CD4-positive, CD25-positive, alpha-beta regulatory T cell (primary cell): ENCODE measurements around the gene FCER1G. TPM values are rescaled to one million over a fixed set of nuclear protein-coding genes. Genes with fewer than 3 reads are reported as not detected.
A peak's percentile ranks its signal among the peaks of the same experiment; 100 is the strongest.
"Not testable (repeated sequence)": the region's sequence is repeated elsewhere in the genome, so short reads cannot be mapped to it uniquely, and the experiment has no call there.

Experiments used
- ATAC-seq, 2 donors: fragments of 150-1000 bp; cut with Tn5 transposase; one replicate each; pipeline ENCODE4 v1.10.0; 2021; ENCODE audit warnings: low read depth in 2 of 2, moderate number of reproducible peaks in 2 of 2, moderate library complexity in 1 of 2
- DNase-seq, 3 donors: peaks; one replicate each; pipeline versions ENCODE4 v3.0.0 to v3.0.0-alpha.2; 2012 to 2022; ENCODE audit warnings: mixed read lengths in 1 of 3
- H3K27ac ChIP-seq: one replicate; pipeline ENCODE4 v1.7.0; 2013; ENCODE audit warnings: mild to moderate bottlenecking, low read length; ENCODE audit not compliant: insufficient read depth, poor library complexity, severe bottlenecking
- H3K27me3 ChIP-seq: one replicate; pipeline ENCODE4 v1.7.0; 2013; ENCODE audit warnings: low read length; ENCODE audit not compliant: control insufficient read depth, insufficient read depth
- H3K36me3 ChIP-seq: one replicate; pipeline ENCODE4 v1.7.0; 2013; ENCODE audit warnings: mild to moderate bottlenecking, low read length, moderate library complexity; ENCODE audit not compliant: control insufficient read depth, insufficient read depth
- H3K4me1 ChIP-seq: 2 replicates; pipeline ENCODE4 v1.7.0; 2013; ENCODE audit warnings: mild to moderate bottlenecking, low read length; ENCODE audit not compliant: insufficient read depth, control insufficient read depth, poor library complexity, severe bottlenecking
- H3K4me3 ChIP-seq: one replicate; pipeline ENCODE4 v1.7.0; 2013; ENCODE audit warnings: low read depth, mild to moderate bottlenecking, low read length, moderate library complexity
- H3K9me3 ChIP-seq, 2 experiments: 1 replicate in 1 of 2; 2 replicates in 1 of 2; pipeline ENCODE4 v1.7.0; 2013; ENCODE audit warnings: low read length in 2 of 2, mild to moderate bottlenecking in 1 of 2, moderate library complexity in 1 of 2; ENCODE audit not compliant: control insufficient read depth in 2 of 2
- H3K27ac Mint-ChIP-seq, 3 donors: one replicate each; pipeline ENCODE4 v1.8.0; 2020 to 2022; ENCODE audit warnings: mild to moderate bottlenecking in 3 of 3, mixed read lengths in 3 of 3, moderate library complexity in 2 of 3
- H3K27me3 Mint-ChIP-seq: one replicate; pipeline ENCODE4 v1.8.0; 2022; ENCODE audit warnings: mild to moderate bottlenecking, mixed read lengths
- H3K36me3 Mint-ChIP-seq: one replicate; pipeline ENCODE4 v1.8.0; 2020; ENCODE audit warnings: mixed read lengths
- H3K4me1 Mint-ChIP-seq, 4 donors: one replicate each; pipeline ENCODE4 v1.8.0; 2020 to 2022; ENCODE audit warnings: mixed read lengths in 4 of 4, mild to moderate bottlenecking in 1 of 4
- H3K4me3 Mint-ChIP-seq, 4 donors: one replicate each; pipeline ENCODE4 v1.8.0; 2020 to 2022; ENCODE audit warnings: mild to moderate bottlenecking in 4 of 4, mixed read lengths in 4 of 4, moderate library complexity in 3 of 4
- H3K9me3 Mint-ChIP-seq, 7 donors: one replicate each; pipeline ENCODE4 v1.8.0; 2020 to 2022; ENCODE audit warnings: mixed read lengths in 7 of 7, mild to moderate bottlenecking in 3 of 7, moderate library complexity in 2 of 7
- polyA plus RNA-seq, 4 donors: library from polyadenylated mRNA; unstranded; fragments of 300-500 nt; fragmentation: Illumina TruSeq; gene quantifications; one replicate each; pipeline ENCODE4 v1.2.3, GENCODE V29; 2021
- total RNA-seq: library from RNA; stranded (reverse); gene quantifications from one replicate; pipeline ENCODE4 v1.2.3, GENCODE V29; 2022

Gene FCER1G
- total and polyA plus RNA-seq, 5 donors from 2014 or later, result 2.9 to 121 (median 96.3) TPM

GRCh38 chr1:161223805-161224694 lies 9.0 kb downstream of the FCER1G start:
- Histone ChIP-seq H3K9me3 (no peaks in the 10 kb centered on the region), H3K27me3 (no peaks in the 10 kb centered on the region), H3K27ac (peak overlapping the region; percentile 10), H3K4me1 (peaks cover 40% of the 10 kb centered on the region), H3K36me3 (peaks cover 6% of the 10 kb centered on the region), H3K4me3 (no peak overlapping the region)
- Mint-ChIP-seq H3K4me1 (peaks cover 12 to 83% (median 34%) of the 10 kb centered on the region in 4 donors), H3K27me3 (no peaks in the 10 kb centered on the region), H3K27ac (peak overlapping the region in 1 of 3 donors; percentile 25), H3K36me3 (peaks cover 12% of the 10 kb centered on the region), H3K9me3 (peaks cover 0 to 1% (median 0%) of the 10 kb centered on the region in 7 donors), H3K4me3 (no peak overlapping the region)
- ATAC-seq (no peak), DNase-seq (no peak)

GRCh38 chr1:161224695-161225087 lies 9.6 kb downstream of the FCER1G start:
- not testable (repeated sequence) for H3K4me3 ChIP-seq, H3K27me3 Mint-ChIP-seq, DNase-seq, H3K9me3 ChIP-seq, H3K27ac Mint-ChIP-seq, H3K27me3 ChIP-seq, ATAC-seq, H3K4me3 Mint-ChIP-seq, H3K9me3 Mint-ChIP-seq
- H3K4me1 ChIP-seq, result peaks cover 34% of the 10 kb centered on the region
- H3K27ac ChIP-seq, result peak overlapping the region; percentile 77
- H3K36me3 ChIP-seq, result peaks cover 12% of the 10 kb centered on the region
- Mint-ChIP-seq H3K36me3 (peaks cover 15% of the 10 kb centered on the region), H3K4me1 (peaks cover 12 to 76% (median 31%) of the 10 kb centered on the region in 4 donors)

GRCh38 chr1:161225178-161225533 lies 10.1 kb downstream of the FCER1G start:
- peaks cover 12 to 72% (median 29%) of the 10 kb centered on the region in 4 donors for H3K4me1 Mint-ChIP-seq
- H3K27me3 Mint-ChIP-seq, result no peaks in the 10 kb centered on the region
- H3K36me3 Mint-ChIP-seq, result peaks cover 13% of the 10 kb centered on the region
- H3K27ac Mint-ChIP-seq, result peak overlapping the region; percentile 93 to 100 (median 96)
- H3K36me3 ChIP-seq, result peaks cover 16% of the 10 kb centered on the region
- H3K27ac ChIP-seq, result peak overlapping the region; percentile 77
- H3K27me3 ChIP-seq, result no peaks in the 10 kb centered on the region
- H3K9me3 Mint-ChIP-seq, result peaks cover 0 to 1% (median 0%) of the 10 kb centered on the region in 7 donors
- H3K4me1 ChIP-seq, result peaks cover 31% of the 10 kb centered on the region
- no peaks in the 10 kb centered on the region for H3K9me3 ChIP-seq
- DNase-seq (no peak), ATAC-seq (no peak)
- H3K4me3 ChIP-seq, result peak overlapping the region; percentile 43
- peak overlapping the region in 3 of 4 donors; percentile 82 to 100 (median 100) for H3K4me3 Mint-ChIP-seq

GRCh38 chr1:161225534-161226319 lies 10.6 kb downstream of the FCER1G start, which contains the start of gene TOMM40L:
TOMM40L (plus strand) TSS chr1:161226060; CDS start chr1:161226490, 430 bp downstream.
- Histone ChIP-seq H3K9me3 (no peaks in the 10 kb centered on the region), H3K36me3 (peaks cover 19% of the 10 kb centered on the region), H3K27me3 (no peaks in the 10 kb centered on the region), H3K27ac (peak within 1 kb of the TSS; percentile 77), H3K4me3 (peak within 1 kb of the TSS; percentile 80), H3K4me1 (peaks cover 29% of the 10 kb centered on the region)
- ATAC-seq, result peak; percentile 97
- Mint-ChIP-seq H3K36me3 (peaks cover 16% of the 10 kb centered on the region), H3K4me1 (peaks cover 12 to 67% (median 28%) of the 10 kb centered on the region in 4 donors), H3K9me3 (peaks cover 0 to 1% (median 0%) of the 10 kb centered on the region in 7 donors), H3K4me3 (peak within 1 kb of the TSS; percentile 82 to 100 (median 100)), H3K27me3 (no peaks in the 10 kb centered on the region), H3K27ac (peak within 1 kb of the TSS; percentile 93 to 100 (median 96))
- DNase-seq, result peak; percentile 81 to 99 (median 93)

- no peaks in the 10 kb centered on the region for H3K9me3 ChIP-seq
- peaks cover 19% of the 10 kb centered on the region for H3K36me3 ChIP-seq
- no peak for ATAC-seq
- peaks cover 28% of the 10 kb centered on the region for H3K4me1 ChIP-seq
- no peaks in the 10 kb centered on the region for H3K27me3 ChIP-seq
- H3K4me3 Mint-ChIP-seq, result peak overlapping the region; percentile 82 to 100 (median 100)
- H3K27ac ChIP-seq, result peak overlapping the region; percentile 58
- DNase-seq, result no peak
- peaks cover 16% of the 10 kb centered on the region for H3K36me3 Mint-ChIP-seq
- H3K4me3 ChIP-seq, result peak overlapping the region; percentile 80
- H3K4me1 Mint-ChIP-seq, result peaks cover 12 to 64% (median 28%) of the 10 kb centered on the region in 4 donors
- H3K9me3 Mint-ChIP-seq, result peaks cover 0 to 1% (median 0%) of the 10 kb centered on the region in 7 donors
- no peaks in the 10 kb centered on the region for H3K27me3 Mint-ChIP-seq
- peak overlapping the region; percentile 93 to 100 (median 96) for H3K27ac Mint-ChIP-seq
Measured at GRCh38 chr1:161226320-161226711, 11.2 kb downstream of the FCER1G start.

GRCh38 chr1:161226759-161227158 lies 11.7 kb downstream of the FCER1G start:
- H3K4me3 ChIP-seq, result peak overlapping the region; percentile 80
- no peaks in the 10 kb centered on the region for H3K9me3 ChIP-seq
- H3K9me3 Mint-ChIP-seq, result peaks cover 0 to 1% (median 0%) of the 10 kb centered on the region in 7 donors
- H3K27me3 ChIP-seq, result no peaks in the 10 kb centered on the region
- peak overlapping the region in 2 of 3 donors; percentile 93 to 100 for H3K27ac Mint-ChIP-seq
- H3K4me3 Mint-ChIP-seq, result peak overlapping the region; percentile 68 to 100 (median 80)
- H3K36me3 ChIP-seq, result peaks cover 19% of the 10 kb centered on the region
- ATAC-seq (no peak), DNase-seq (no peak)
- no peak overlapping the region for H3K27ac ChIP-seq
- H3K4me1 ChIP-seq, result peaks cover 28% of the 10 kb centered on the region
- no peaks in the 10 kb centered on the region for H3K27me3 Mint-ChIP-seq
- peaks cover 12 to 62% (median 28%) of the 10 kb centered on the region in 4 donors for H3K4me1 Mint-ChIP-seq
- peaks cover 16% of the 10 kb centered on the region for H3K36me3 Mint-ChIP-seq

GRCh38 chr1:161227196-161227871 lies 12.2 kb downstream of the FCER1G start:
- peak overlapping the region; percentile 68 to 84 (median 80) for H3K4me3 Mint-ChIP-seq
- peaks cover 28% of the 10 kb centered on the region for H3K4me1 ChIP-seq
- DNase-seq, result peak; percentile 74 to 90 (median 85)
- peaks cover 12 to 57% (median 24%) of the 10 kb centered on the region in 4 donors for H3K4me1 Mint-ChIP-seq
- H3K27me3 ChIP-seq, result no peaks in the 10 kb centered on the region
- no peaks in the 10 kb centered on the region for H3K9me3 ChIP-seq
- peaks cover 19% of the 10 kb centered on the region for H3K36me3 ChIP-seq
- H3K4me3 ChIP-seq, result peak overlapping the region; percentile 80
- no peaks in the 10 kb centered on the region for H3K27me3 Mint-ChIP-seq
- H3K36me3 Mint-ChIP-seq, result peaks cover 16% of the 10 kb centered on the region
- peak overlapping the region; percentile 22 to 100 (median 93) for H3K27ac Mint-ChIP-seq
- ATAC-seq, result peak; percentile 35 to 41
- peaks cover 0 to 1% (median 0%) of the 10 kb centered on the region in 7 donors for H3K9me3 Mint-ChIP-seq
- H3K27ac ChIP-seq, result no peak overlapping the region
